A673 (cell line): ENCODE data around the gene MOG. TPM values are rescaled to one million over a fixed set of nuclear protein-coding genes. Genes with fewer than 3 reads are reported as not detected.
"Not testable (repeated sequence)": the region's sequence is repeated elsewhere in the genome, so short reads cannot be mapped to it uniquely, and the experiment has no call there.

Experiments
- BruUV-seq: library from RNA; stranded (reverse); fragments of 400-500 nt; replicated peaks from 2 replicates; lab custom pipeline; 2021; lab: Mats Ljungman, UMichigan
- CTCF ChIA-PET: fragments of 300-600 bp; sonication (Branson Sonifier 250); formaldehyde crosslinking; loops from one replicate; lab custom pipeline; 2022; ENCODE audit warnings: antibody characterized with exemption; lab: Charles Lee
- POLR2A ChIA-PET: fragments of 300-600 bp; sonication (Branson Sonifier 250); formaldehyde crosslinking; loops from one replicate; lab custom pipeline; 2022; ENCODE audit warnings: antibody characterized with exemption; ENCODE audit not compliant: low non-redundant PET; lab: Charles Lee
- DNase-seq: peaks from one replicate; pipeline ENCODE4 v3.0.0-alpha.2; 2015; ENCODE audit warnings: low spot score
- H3K27ac ChIP-seq: fragments of 200-600 bp; sonication (generic); 2 replicates; pipeline ENCODE4 v1.5.1; 2016; ENCODE audit warnings: mixed run types, low read depth, mild to moderate bottlenecking, mixed read lengths, antibody characterized with exemption, low read length; ENCODE audit not compliant: poor library complexity, severe bottlenecking
- H3K27me3 ChIP-seq: fragments of 200-600 bp; sonication (generic); replicated peaks from 2 replicates; pipeline ENCODE4 v1.6.1; 2017; ENCODE audit warnings: mixed run types, low read depth, mild to moderate bottlenecking, mixed read lengths, antibody characterized with exemption, low read length; ENCODE audit not compliant: insufficient read depth, poor library complexity
- H3K36me3 ChIP-seq: fragments of 200-600 bp; sonication (generic); 2 replicates; pipeline ENCODE4 v1.6.1; 2016; ENCODE audit warnings: mixed run types, mild to moderate bottlenecking, mixed read lengths, antibody characterized with exemption, low read length; ENCODE audit not compliant: insufficient read depth, poor library complexity, severe bottlenecking
- H3K4me1 ChIP-seq: fragments of 200-600 bp; sonication (generic); 2 replicates; pipeline ENCODE4 v1.6.1; 2017; ENCODE audit warnings: mixed run types, mild to moderate bottlenecking, mixed read lengths, antibody characterized with exemption, low read length; ENCODE audit not compliant: insufficient read depth, poor library complexity, severe bottlenecking
- H3K4me3 ChIP-seq: fragments of 200-600 bp; sonication (generic); 2 replicates; pipeline ENCODE4 v1.5.1; 2016; ENCODE audit warnings: low read depth, mixed run types, mild to moderate bottlenecking, mixed read lengths, low read length; ENCODE audit not compliant: poor library complexity, severe bottlenecking
- H3K9me3 ChIP-seq: fragments of 200-600 bp; sonication (generic); 2 replicates; pipeline ENCODE4 v1.6.1; 2016; ENCODE audit warnings: mixed run types, low read depth, mild to moderate bottlenecking, mixed read lengths, antibody characterized with exemption, low read length; ENCODE audit not compliant: poor library complexity, severe bottlenecking
- EZH2 ChIP-seq: fragments of 200-600 bp; sonication (generic); IDR thresholded peaks from 2 replicates; pipeline ENCODE4 v1.6.1; 2017; ENCODE audit warnings: borderline replicate concordance, low read depth, mild to moderate bottlenecking, mixed read lengths, antibody characterized with exemption, low read length; ENCODE audit not compliant: poor library complexity, severe bottlenecking
- intact Hi-C: fragments of 100-400 bp; cut with micrococcal nuclease; formaldehyde crosslinking; loops from one replicate; pipeline ENCODE4 v1.10.0; 2022; ENCODE audit not compliant: unreplicated experiment
- total RNA-seq: library from RNA; stranded (reverse); gene quantifications from 2 replicates; pipeline ENCODE4 v1.2.3, GENCODE V29; 2021
- TF ChIP-seq, protein P1 (sequence below): fragments of 300-800, 200-600 bp; sonication (generic); conservative IDR thresholded peaks from 2 replicates; pipeline ENCODE4 v1.5.1; 2017; ENCODE audit warnings: low read depth, mild to moderate bottlenecking, antibody characterized with exemption, low read length, moderate library complexity, mixed read lengths

Gene MOG
- total RNA-seq, 1 experiment from 2014 or later, result not detected

DNA sequence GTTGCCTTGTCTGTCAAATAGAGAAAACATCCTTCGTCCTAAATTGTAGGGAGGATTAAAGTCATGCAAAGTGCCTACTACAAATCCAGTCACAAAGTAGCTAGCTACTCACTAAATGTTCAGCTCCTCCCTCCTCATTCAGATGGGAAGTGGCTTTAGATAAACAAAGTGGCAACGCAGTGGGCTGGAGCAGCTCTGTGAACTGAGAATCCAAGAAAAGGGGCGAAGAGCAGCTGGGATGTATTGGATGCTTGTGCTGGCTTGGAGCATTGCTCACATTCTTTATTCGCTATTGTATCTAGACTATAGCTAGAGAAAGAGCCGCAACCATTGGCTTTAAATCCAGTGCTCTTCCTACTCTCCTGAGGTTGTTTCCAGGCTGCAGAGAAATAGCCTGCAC is 10.3 kb downstream of the MOG start:
- no peak for DNase-seq
- intact Hi-C loops, result no loop called here
- POLR2A ChIA-PET, result no interaction called here
- BruUV-seq, result no TSS peak
- Histone ChIP-seq H3K27me3 (no peaks in the 10 kb centered on the region), H3K27ac (no peak overlapping the region), H3K36me3 (no peaks in the 10 kb centered on the region), H3K4me1 (no peaks in the 10 kb centered on the region), H3K4me3 (no peak overlapping the region), H3K9me3 (no peaks in the 10 kb centered on the region)
- TF ChIP-seq EZH2, result no peak
- TF ChIP-seq, protein P1, sequence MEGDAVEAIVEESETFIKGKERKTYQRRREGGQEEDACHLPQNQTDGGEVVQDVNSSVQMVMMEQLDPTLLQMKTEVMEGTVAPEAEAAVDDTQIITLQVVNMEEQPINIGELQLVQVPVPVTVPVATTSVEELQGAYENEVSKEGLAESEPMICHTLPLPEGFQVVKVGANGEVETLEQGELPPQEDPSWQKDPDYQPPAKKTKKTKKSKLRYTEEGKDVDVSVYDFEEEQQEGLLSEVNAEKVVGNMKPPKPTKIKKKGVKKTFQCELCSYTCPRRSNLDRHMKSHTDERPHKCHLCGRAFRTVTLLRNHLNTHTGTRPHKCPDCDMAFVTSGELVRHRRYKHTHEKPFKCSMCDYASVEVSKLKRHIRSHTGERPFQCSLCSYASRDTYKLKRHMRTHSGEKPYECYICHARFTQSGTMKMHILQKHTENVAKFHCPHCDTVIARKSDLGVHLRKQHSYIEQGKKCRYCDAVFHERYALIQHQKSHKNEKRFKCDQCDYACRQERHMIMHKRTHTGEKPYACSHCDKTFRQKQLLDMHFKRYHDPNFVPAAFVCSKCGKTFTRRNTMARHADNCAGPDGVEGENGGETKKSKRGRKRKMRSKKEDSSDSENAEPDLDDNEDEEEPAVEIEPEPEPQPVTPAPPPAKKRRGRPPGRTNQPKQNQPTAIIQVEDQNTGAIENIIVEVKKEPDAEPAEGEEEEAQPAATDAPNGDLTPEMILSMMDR, result no peak
- CTCF ChIA-PET, result interaction anchor here (1.7 kb wide), 1 partner anchor 17 kb away, joined by 6 read pairs; no protein-coding TSS in a partner anchor

DNA sequence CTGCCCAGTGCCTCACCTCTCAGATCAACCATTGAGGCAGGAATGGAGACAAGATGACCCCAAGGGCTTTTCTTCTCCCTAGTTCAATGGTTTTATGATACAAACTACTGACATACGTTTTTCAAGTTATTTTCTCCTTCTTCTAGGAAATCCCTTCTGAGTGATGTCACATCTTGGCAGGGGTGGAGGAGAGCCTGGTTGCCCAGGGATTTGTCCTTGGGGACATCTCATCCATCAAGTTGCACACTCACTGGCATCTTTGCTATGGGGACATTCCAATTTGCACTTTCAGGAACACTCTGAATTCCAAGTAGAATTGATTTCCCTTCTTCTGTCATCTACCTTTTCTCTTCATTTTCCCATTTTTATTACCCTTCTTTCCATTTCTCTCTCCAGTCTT is 14.1 kb downstream of the MOG start:
- TF ChIP-seq, protein P1, result no peak
- no peaks in the 10 kb centered on the region for H3K27me3 ChIP-seq
- no peaks in the 10 kb centered on the region for H3K4me1 ChIP-seq
- ChIA-PET POLR2A (no interaction called here), CTCF (interaction anchor here (0.6 kb wide), 1 partner anchor 10 kb away, joined by 4 read pairs; no protein-coding TSS in a partner anchor)
- H3K27ac ChIP-seq, result no peak overlapping the region
- intact Hi-C loops, result no loop called here
- BruUV-seq, result no TSS peak
- H3K9me3 ChIP-seq, result no peaks in the 10 kb centered on the region
- H3K4me3 ChIP-seq, result no peak overlapping the region
- DNase-seq, result no peak
- no peaks in the 10 kb centered on the region for H3K36me3 ChIP-seq

DNA sequence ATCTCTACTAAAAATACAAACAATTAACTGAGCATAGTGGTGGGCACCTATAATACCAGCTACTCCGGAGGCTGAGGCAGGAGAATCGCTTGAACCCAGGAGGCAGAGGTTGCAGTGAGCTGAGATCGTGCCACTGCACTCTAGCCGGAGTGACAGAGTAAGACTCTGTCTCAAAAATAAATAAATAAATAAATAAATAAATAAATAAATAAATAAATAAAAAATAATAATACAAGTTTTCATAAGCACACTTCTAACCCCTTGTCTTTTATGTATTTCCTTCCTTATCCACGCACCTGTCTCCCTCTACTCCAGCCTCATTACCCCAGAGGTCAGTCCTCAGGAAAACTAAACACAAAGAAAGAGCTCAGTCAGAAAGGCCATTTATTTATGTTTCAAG is 15.2 kb downstream of the MOG start:
- H3K9me3 ChIP-seq, H3K27me3 ChIP-seq, H3K36me3 ChIP-seq, DNase-seq, CTCF ChIA-PET, BruUV-seq, H3K27ac ChIP-seq, POLR2A ChIA-PET, intact Hi-C loops, H3K4me1 ChIP-seq, H3K4me3 ChIP-seq: not testable (repeated sequence)

DNA sequence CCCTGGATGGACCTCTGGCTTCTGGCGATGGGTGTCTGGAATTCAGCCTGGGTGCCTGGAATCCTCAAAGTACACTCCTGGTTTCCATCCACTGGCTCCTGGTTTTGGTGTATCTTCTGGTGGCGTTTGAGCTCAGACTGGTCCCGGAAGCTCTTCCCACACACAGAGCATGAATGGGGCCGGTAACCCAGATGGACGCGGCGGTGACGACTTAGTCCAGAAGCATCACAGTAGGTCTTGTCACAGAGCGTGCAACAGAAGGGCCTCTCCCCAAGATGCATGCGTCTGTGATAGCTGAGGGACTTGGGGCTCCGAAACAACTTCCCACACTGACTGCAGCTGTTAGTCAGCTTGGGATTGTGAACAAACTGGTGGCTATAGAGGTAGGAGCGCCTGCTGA is 16.3 kb downstream of the MOG start:
- no peaks in the 10 kb centered on the region for H3K4me1 ChIP-seq
- no peak for TF ChIP-seq EZH2
- TF ChIP-seq, protein P1, result no peak
- DNase-seq, result no peak
- no peak overlapping the region for H3K27ac ChIP-seq
- no TSS peak for BruUV-seq
- CTCF ChIA-PET, result no interaction called here
- H3K27me3 ChIP-seq, result no peaks in the 10 kb centered on the region
- POLR2A ChIA-PET, result no interaction called here
- no peaks in the 10 kb centered on the region for H3K36me3 ChIP-seq
- no peaks in the 10 kb centered on the region for H3K9me3 ChIP-seq
- H3K4me3 ChIP-seq, result no peak overlapping the region
- intact Hi-C loops, result no loop called here
